GM06990 (cell line): Measurements from ENCODE around the gene CCDC61.

Experiments
- DNase-seq: peaks from one replicate; pipeline ENCODE4 v3.0.0-alpha.2; 2011; ENCODE audit not compliant: insufficient read length; ENCODE audit errors: extremely low read depth
- H3K27me3 ChIP-seq: replicated peaks from 2 replicates; pipeline ENCODE4 v1.6.0; 2011; ENCODE audit warnings: low read length; ENCODE audit not compliant: control insufficient read depth, insufficient read depth
- H3K36me3 ChIP-seq: 2 replicates; pipeline ENCODE4 v1.5.1; 2011; ENCODE audit warnings: low read length; ENCODE audit not compliant: control insufficient read depth, insufficient read depth
- H3K4me3 ChIP-seq: replicated peaks from 2 replicates; pipeline ENCODE4 v1.5.1; 2011; ENCODE audit warnings: low read depth, mild to moderate bottlenecking, control low read depth, low read length
- CTCF ChIP-seq: IDR thresholded peaks from 2 replicates; pipeline ENCODE4 v1.5.1; 2011; ENCODE audit warnings: low read length, control low read depth, mild to moderate bottlenecking, inconsistent platforms; ENCODE audit not compliant: insufficient read depth, poor library complexity, severe bottlenecking

The CCDC61 gene

GRCh38 chr19:46052896-46053295 lies 57.6 kb downstream of the CCDC61 start:
- Histone ChIP-seq H3K27me3 (peaks cover 2% of the 10 kb centered on the region; the same call in 1 of the 2 replicates), H3K36me3 (no peaks in the 10 kb centered on the region), H3K4me3 (no peak overlapping the region)
- no peak for DNase-seq
- TF ChIP-seq CTCF: no peak

GRCh38 chr19:46056536-46056935 lies 61.3 kb downstream of the CCDC61 start:
- H3K4me3 ChIP-seq: no peak overlapping the region
- no peaks in the 10 kb centered on the region for H3K36me3 ChIP-seq
- no peak for TF ChIP-seq CTCF
- no peak for DNase-seq
- H3K27me3 ChIP-seq: no peaks in the 10 kb centered on the region

DNA sequence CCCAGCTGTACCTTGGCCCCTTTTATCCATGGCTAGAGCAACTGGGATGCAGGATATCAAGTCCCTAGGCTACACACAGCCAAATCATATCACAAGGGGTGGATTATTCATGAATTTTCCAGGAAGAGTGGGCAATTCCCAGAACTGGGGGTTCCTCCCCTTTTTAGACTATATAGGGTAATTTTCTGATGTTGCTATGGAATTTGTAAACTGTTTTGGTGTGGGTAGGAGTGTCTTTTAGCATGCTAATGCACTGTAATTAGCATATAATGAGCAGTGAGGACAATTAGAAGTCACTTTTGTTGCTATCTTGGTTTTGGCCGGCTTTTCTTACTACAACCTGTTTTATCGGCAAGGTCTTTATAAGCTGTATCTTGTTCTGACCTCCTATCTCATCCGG lies 63.5 kb downstream of the CCDC61 start:
- no peak overlapping the region for H3K4me3 ChIP-seq
- TF ChIP-seq CTCF: no peak

GRCh38 chr19:46060012-46060411 lies 64.7 kb downstream of the CCDC61 start:
- no peak for DNase-seq
- Histone ChIP-seq H3K4me3 (no peak overlapping the region), H3K27me3 (no peaks in the 10 kb centered on the region), H3K36me3 (no peaks in the 10 kb centered on the region)
- no peak for TF ChIP-seq CTCF

More for the DNA sequence above, 63.5 kb downstream of the CCDC61 start:
- Histone ChIP-seq H3K27me3 (no peaks in the 10 kb centered on the region), H3K36me3 (no peaks in the 10 kb centered on the region)
- no peak for DNase-seq

DNA sequence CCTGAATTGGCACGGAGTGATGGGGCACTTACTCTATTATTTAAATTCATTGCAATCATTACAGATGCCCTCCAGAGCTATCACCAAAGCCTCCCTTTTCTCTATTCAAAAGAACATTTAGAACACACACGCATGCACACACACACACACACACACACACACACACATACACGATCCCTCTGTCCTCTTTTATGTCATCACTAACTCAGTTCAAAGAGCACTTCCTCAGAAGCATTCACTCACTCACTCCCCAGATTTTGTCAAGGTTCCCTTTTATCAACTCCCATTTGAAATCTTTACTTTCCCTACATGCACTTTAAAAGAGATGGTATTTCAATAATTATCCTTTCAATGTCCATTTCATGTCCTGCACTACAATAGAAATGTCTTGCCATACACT lies 67.9 kb downstream of the CCDC61 start:
- TF ChIP-seq CTCF: no peak
- H3K4me3 ChIP-seq: no peak overlapping the region
- DNase-seq: no peak
- no peaks in the 10 kb centered on the region for H3K36me3 ChIP-seq
- no peaks in the 10 kb centered on the region for H3K27me3 ChIP-seq

- no peak for DNase-seq
- peaks cover 2% of the 10 kb centered on the region for H3K27me3 ChIP-seq
- TF ChIP-seq CTCF: no peak
Observed at GRCh38 chr19:46065486-46066071, 70.3 kb downstream of the CCDC61 start.

More at GRCh38 chr19:46065486-46066071, 70.3 kb downstream of the CCDC61 start:
- Histone ChIP-seq H3K36me3 (no peaks in the 10 kb centered on the region), H3K4me3 (no peak overlapping the region)
